AG10803 (cell line): ENCODE measurements around the gene MOGAT1.
A peak's percentile ranks its signal among the peaks of the same experiment; 100 is the strongest.

Experiments used
- DNase-seq: peaks from one replicate; pipeline ENCODE4 v3.0.0; 2010; ENCODE audit warnings: low read depth
- H3K4me3 ChIP-seq: 2 replicates; pipeline ENCODE4 v1.5.1; 2011; ENCODE audit warnings: mild to moderate bottlenecking, low read length, control low read depth
- CTCF ChIP-seq: conservative IDR thresholded peaks from 2 replicates; pipeline ENCODE4 v1.5.1; 2011; ENCODE audit warnings: mild to moderate bottlenecking, low read length, control low read depth, inconsistent platforms

MOGAT1 gene

GRCh38 chr2:222703091-222703490, 31.6 kb downstream of the MOGAT1 start:
- no peak for TF ChIP-seq CTCF
- DNase-seq, result no peak
- H3K4me3 ChIP-seq, result no peak overlapping the region

- no peak for TF ChIP-seq CTCF
- H3K4me3 ChIP-seq, result no peak overlapping the region
- no peak for DNase-seq
These were observed 32.4 kb downstream of the MOGAT1 start for GRCh38 chr2:222703886-222704285.

GRCh38 chr2:222706616-222707015, 35.2 kb downstream of the MOGAT1 start:
- DNase-seq, result no peak
- TF ChIP-seq CTCF, result no peak
- H3K4me3 ChIP-seq, result no peak overlapping the region

- TF ChIP-seq CTCF, result no peak
- no peak overlapping the region for H3K4me3 ChIP-seq
- DNase-seq, result no peak
These were observed 35.7 kb downstream of the MOGAT1 start for GRCh38 chr2:222707102-222707688.

GRCh38 chr2:222707689-222708273, 36.3 kb downstream of the MOGAT1 start:
- H3K4me3 ChIP-seq, result no peak overlapping the region
- TF ChIP-seq CTCF, result no peak
- peak; percentile 68 for DNase-seq

GRCh38 chr2:222708274-222708710, 36.8 kb downstream of the MOGAT1 start:
- H3K4me3 ChIP-seq, result no peak overlapping the region
- peak; percentile 63 for DNase-seq
- peak; percentile 93 for TF ChIP-seq CTCF

GRCh38 chr2:222709191-222709891, 37.9 kb downstream of the MOGAT1 start:
- peak; percentile 97 for DNase-seq
- peak overlapping the region; percentile 53 for H3K4me3 ChIP-seq
- 0 out of 2 replicates have a peak, but pooled peaks have one; percentile 2 for TF ChIP-seq CTCF
